Tibial nerve (tissue), 4 donors: ENCODE data around the gene SNU13.

ENCODE experiments used
- CTCF ChIP-seq, 5 experiments: fragments of 200-600 bp in 3 of 5; fragments of 450-650 bp in 2 of 5; sonication (generic) in 3 of 5; IDR thresholded peaks; one replicate each; pipeline ENCODE4 v1.5.1; 2016 to 2019; ENCODE audit warnings: antibody characterized with exemption in 5 of 5, mild to moderate bottlenecking in 3 of 5, moderate library complexity in 2 of 5
- EP300 ChIP-seq, 2 donors: sonication (generic); formaldehyde crosslinking; IDR thresholded peaks; one replicate each; pipeline ENCODE4 v1.6.1; 2017; ENCODE audit warnings: antibody characterized with exemption in 2 of 2, mild to moderate bottlenecking in 1 of 2
- POLR2A ChIP-seq, 2 donors: fragments of 450-650 bp; IDR thresholded peaks; one replicate each; pipeline ENCODE4 v1.6.1; 2017; ENCODE audit warnings: antibody characterized with exemption in 2 of 2, mild to moderate bottlenecking in 2 of 2, moderate library complexity in 2 of 2

- TF ChIP-seq CTCF (IDR thresholded peaks at IDR 0.05): no peak
- TF ChIP-seq POLR2A (IDR thresholded peaks at IDR 0.05): no peak
- no peak for TF ChIP-seq EP300 (IDR thresholded peaks at IDR 0.05)
These were observed 14.1 kb upstream of the SNU13 start for GRCh38 chr22:41702763-41703162.
